A549 (cell line): ENCODE results near the gene MFSD12. TPM values are rescaled to one million over a fixed set of nuclear protein-coding genes. Genes with fewer than 3 reads are reported as not detected.
A peak's percentile ranks its signal among the peaks of the same experiment; 100 is the strongest.
"Not testable (repeated sequence)": the region's sequence is repeated elsewhere in the genome, so short reads cannot be mapped to it uniquely, and the experiment has no call there.

ENCODE experiments used
- ATAC-seq, 2 experiments: fragments of 200-7000 bp in 1 of 2; fragments of >200 bp in 1 of 2; cut with Nextera tagmentation in 1 of 2; cut with Tn5 transposase in 1 of 2; 3 replicates each; pipeline versions ENCODE4 v1.8.0 to v1.9.1; 2018 to 2020; ENCODE audit warnings: mild to moderate bottlenecking in 1 of 2, moderate library complexity in 1 of 2
- CTCF ChIA-PET: fragments of 300-600 bp; sonication (Branson Sonifier 250); formaldehyde crosslinking; extraction: SDS; loops from one replicate; lab custom pipeline; 2021; ENCODE audit warnings: antibody characterized with exemption, inconsistent platforms; lab: Yijun Ruan, JAX
- POLR2A ChIA-PET: fragments of 350-600 bp; formaldehyde crosslinking; extraction: SDS; loops from one replicate; lab custom pipeline; 2021; ENCODE audit warnings: antibody characterized with exemption, inconsistent platforms; lab: Yijun Ruan, JAX
- DNase-seq, 2 experiments: peaks; one replicate each; pipeline versions ENCODE4 v3.0.0 to v3.0.0-alpha.2; 2011 to 2016; ENCODE audit warnings: low read depth in 1 of 2, low spot score in 1 of 2
- FAIRE-seq: peaks from 2 replicates; lab custom pipeline; 2011; peaks lifted over from hg19 to GRCh38; lab: Jason Lieb, UNC
- H3K27ac ChIP-seq, 2 experiments: fragments of >200 bp; sonication (Bioruptor Twin); formaldehyde crosslinking; 3 replicates each; pipeline ENCODE4 v1.5.1; 2016 to 2017
- H3K4me1 ChIP-seq: fragments of >200 bp; sonication (Bioruptor Twin); formaldehyde crosslinking; 3 replicates; pipeline ENCODE4 v1.6.1; 2016
- H3K4me2 ChIP-seq: fragments of >200 bp; sonication (Bioruptor Twin); formaldehyde crosslinking; 3 replicates; pipeline ENCODE4 v1.6.1; 2016
- H3K4me3 ChIP-seq: fragments of >200 bp; sonication (Bioruptor Twin); formaldehyde crosslinking; 3 replicates; pipeline ENCODE4 v1.5.1; 2016
- H3K9me3 ChIP-seq: fragments of >200 bp; sonication (Bioruptor Twin); formaldehyde crosslinking; 3 replicates; pipeline ENCODE4 v1.6.1; 2016
- CBX8 ChIP-seq: fragments of 200-600 bp; sonication (generic); IDR thresholded peaks from 2 replicates; pipeline ENCODE4 v1.6.1; 2016
- CEBPB ChIP-seq, 2 experiments: fragments of >200 bp in 1 of 2; sonication (Bioruptor Twin) in 1 of 2; formaldehyde crosslinking in 1 of 2; IDR thresholded peaks; 2 replicates each; pipeline ENCODE4 v1.6.1; 2012 to 2016
- FOSL2 ChIP-seq, 2 experiments: fragments of 450-650 bp in 1 of 2; fragments of >200 bp in 1 of 2; sonication (Bioruptor Twin) in 1 of 2; formaldehyde crosslinking; IDR thresholded peaks; 2 replicates each; pipeline versions ENCODE4 v1.5.0 to v1.6.1; 2016 to 2020; ENCODE audit warnings: mild to moderate bottlenecking in 1 of 2, moderate library complexity in 1 of 2
- GATA3 ChIP-seq: IDR thresholded peaks from 2 replicates; pipeline ENCODE4 v1.6.1; 2012; ENCODE audit warnings: borderline replicate concordance
- HEYL ChIP-seq: fragments of 250-450 bp; sonication (Bioruptor Pico); IDR thresholded peaks from 2 replicates; pipeline ENCODE4 v1.8.0; 2021; ENCODE audit warnings: mild to moderate bottlenecking, moderate library complexity
- HOXA7 ChIP-seq: fragments of 250-450 bp; sonication (Bioruptor Pico); IDR thresholded peaks from 2 replicates; pipeline ENCODE4 v1.5.0; 2020; ENCODE audit warnings: mild to moderate bottlenecking, moderate library complexity
- JUN ChIP-seq, 2 experiments: fragments of >200 bp; sonication (Bioruptor Twin); formaldehyde crosslinking; IDR thresholded peaks; 2 replicates in 1 of 2; 3 replicates in 1 of 2; pipeline ENCODE4 v1.6.1; 2016 to 2017
- NR3C1 ChIP-seq: fragments of >200 bp; sonication (Bioruptor Twin); formaldehyde crosslinking; IDR thresholded peaks from 3 replicates; pipeline ENCODE4 v1.6.1; 2017
- RNF2 ChIP-seq: fragments of 200-600 bp; sonication (generic); IDR thresholded peaks from 2 replicates; pipeline ENCODE4 v1.6.1; 2016; ENCODE audit warnings: low read depth, mild to moderate bottlenecking, antibody characterized with exemption, moderate library complexity, borderline replicate concordance
- SMC3 ChIP-seq: fragments of >200 bp; sonication (Bioruptor Twin); formaldehyde crosslinking; IDR thresholded peaks from 3 replicates; pipeline ENCODE4 v1.6.1; 2018; ENCODE audit warnings: inconsistent platforms
- ZNF302 ChIP-seq: fragments of 250-450 bp; sonication (Bioruptor Pico); IDR thresholded peaks from 2 replicates; pipeline ENCODE4 v1.9.0; 2021; ENCODE audit warnings: inconsistent platforms, mild to moderate bottlenecking, moderate library complexity
- WGBS: methylation state at CpG from one replicate; pipeline ENCODE4 v1.1.6; 2017; ENCODE audit errors: missing lambda C conversion rate; 5-methylcytosine and 5-hydroxymethylcytosine counted together
- polyA plus RNA-seq, 4 experiments: library from polyadenylated mRNA; depleted of rRNA in 3 of 4; stranded (reverse); fragments of >200 nt; fragmentation: RNase III in 1 of 4; extraction: RNeasy Plus Mini Kit Qiagen cat#74134 plus additional on column Dnase treatment in 1 of 4; gene quantifications; 2 replicates in 3 of 4; 3 replicates in 1 of 4; pipeline ENCODE4 v1.2.3, GENCODE V29; 2011 to 2017
- TF ChIP-seq, protein P1 (sequence below): fragments of >200 bp; sonication (Bioruptor Twin); formaldehyde crosslinking; IDR thresholded peaks from 3 replicates; pipeline ENCODE4 v1.5.1; 2016

Gene MFSD12
- polyA plus RNA-seq, 2 of the 4 experiments (the other 2 are of a cell fraction), result 52.5 to 115 TPM

DNA sequence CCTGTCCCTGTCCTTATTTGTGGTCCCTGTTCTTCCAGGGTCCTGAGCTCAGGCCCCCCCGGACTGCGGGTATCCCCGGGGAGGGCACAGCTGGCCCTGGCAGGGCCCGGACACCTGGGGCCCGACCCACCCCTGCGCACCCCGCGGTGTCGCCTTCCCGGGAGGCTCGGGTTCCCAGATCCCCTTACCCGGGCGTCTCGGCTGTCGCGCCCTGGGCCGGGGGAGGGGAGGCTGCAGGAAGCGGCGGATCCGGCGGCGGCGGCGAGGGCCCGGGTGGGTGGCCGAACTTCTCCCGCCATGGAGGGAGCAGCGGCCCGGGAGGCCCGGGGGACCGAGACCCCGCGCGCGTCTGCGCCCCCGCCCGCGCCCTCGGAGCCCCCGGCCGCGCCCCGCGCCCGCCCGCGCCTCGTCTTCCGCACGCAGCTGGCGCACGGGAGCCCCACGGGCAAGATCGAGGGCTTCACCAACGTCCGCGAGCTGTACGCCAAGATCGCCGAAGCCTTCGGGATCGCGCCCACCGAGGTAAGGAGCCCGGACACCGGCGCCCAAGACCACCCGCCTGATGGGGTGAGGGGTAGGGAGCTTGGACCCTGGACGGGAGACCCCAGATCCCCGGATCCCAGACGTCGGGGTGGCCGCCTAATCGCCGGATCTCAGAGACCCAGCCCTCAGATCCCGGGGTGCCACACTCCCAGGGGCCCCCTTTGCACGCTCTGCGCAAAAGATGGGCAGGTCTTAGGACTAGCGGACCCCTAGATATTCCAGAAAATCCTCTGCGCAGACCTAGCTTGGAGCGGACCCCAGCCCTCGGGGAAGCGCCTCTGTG, 28.1 kb upstream of the MFSD12 start, which contains the start of gene GIPC3:
Gene GIPC3, plus strand, starts transcription at position 178 of the 826 bp plus-strand sequence. Its CDS starts 120 bp downstream, at position 298.
- ATAC-seq, result no peak
- Histone ChIP-seq H3K4me3 (peak within 1 kb of the TSS; percentile 34), H3K4me2 (peak within 1 kb of the TSS; percentile 85), H3K27ac (peak within 1 kb of the TSS in 1 of 2 experiments; percentile 81; a peak in 3 of 6 replicates), H3K9me3 (no peaks in the 10 kb centered on the region), H3K4me1 (peaks cover 11% of the 10 kb centered on the region; the same call in 1 of the 3 replicates)
- no CpG with 5 or more reads among the region's 84 CpGs for WGBS
- ChIA-PET POLR2A (no interaction called here), CTCF (interaction anchor here (0.6 to 4.0 kb wide), 14 partner anchors 10 to 267 kb away, joined by 3 to 43 read pairs (median 4); no protein-coding TSS in a partner anchor)
- TF ChIP-seq HOXA7 (CRISPR knock-in tag) (no peak), ZNF302 (CRISPR knock-in tag) (no peak), FOSL2 (IDR thresholded peaks at IDR 0.05) (no peak), FOSL2 (CRISPR knock-in tag; IDR thresholded peaks at IDR 0.05) (no peak), CEBPB (IDR thresholded peaks at IDR 0.05) (no peak), GATA3 (no peak), CBX8 (no peak), HEYL (no peak), JUN (IDR thresholded peaks at IDR 0.05) (no peak)
- TF ChIP-seq, protein P1, sequence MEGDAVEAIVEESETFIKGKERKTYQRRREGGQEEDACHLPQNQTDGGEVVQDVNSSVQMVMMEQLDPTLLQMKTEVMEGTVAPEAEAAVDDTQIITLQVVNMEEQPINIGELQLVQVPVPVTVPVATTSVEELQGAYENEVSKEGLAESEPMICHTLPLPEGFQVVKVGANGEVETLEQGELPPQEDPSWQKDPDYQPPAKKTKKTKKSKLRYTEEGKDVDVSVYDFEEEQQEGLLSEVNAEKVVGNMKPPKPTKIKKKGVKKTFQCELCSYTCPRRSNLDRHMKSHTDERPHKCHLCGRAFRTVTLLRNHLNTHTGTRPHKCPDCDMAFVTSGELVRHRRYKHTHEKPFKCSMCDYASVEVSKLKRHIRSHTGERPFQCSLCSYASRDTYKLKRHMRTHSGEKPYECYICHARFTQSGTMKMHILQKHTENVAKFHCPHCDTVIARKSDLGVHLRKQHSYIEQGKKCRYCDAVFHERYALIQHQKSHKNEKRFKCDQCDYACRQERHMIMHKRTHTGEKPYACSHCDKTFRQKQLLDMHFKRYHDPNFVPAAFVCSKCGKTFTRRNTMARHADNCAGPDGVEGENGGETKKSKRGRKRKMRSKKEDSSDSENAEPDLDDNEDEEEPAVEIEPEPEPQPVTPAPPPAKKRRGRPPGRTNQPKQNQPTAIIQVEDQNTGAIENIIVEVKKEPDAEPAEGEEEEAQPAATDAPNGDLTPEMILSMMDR, result no peak
- no peak for DNase-seq
- no peak for FAIRE-seq

DNA sequence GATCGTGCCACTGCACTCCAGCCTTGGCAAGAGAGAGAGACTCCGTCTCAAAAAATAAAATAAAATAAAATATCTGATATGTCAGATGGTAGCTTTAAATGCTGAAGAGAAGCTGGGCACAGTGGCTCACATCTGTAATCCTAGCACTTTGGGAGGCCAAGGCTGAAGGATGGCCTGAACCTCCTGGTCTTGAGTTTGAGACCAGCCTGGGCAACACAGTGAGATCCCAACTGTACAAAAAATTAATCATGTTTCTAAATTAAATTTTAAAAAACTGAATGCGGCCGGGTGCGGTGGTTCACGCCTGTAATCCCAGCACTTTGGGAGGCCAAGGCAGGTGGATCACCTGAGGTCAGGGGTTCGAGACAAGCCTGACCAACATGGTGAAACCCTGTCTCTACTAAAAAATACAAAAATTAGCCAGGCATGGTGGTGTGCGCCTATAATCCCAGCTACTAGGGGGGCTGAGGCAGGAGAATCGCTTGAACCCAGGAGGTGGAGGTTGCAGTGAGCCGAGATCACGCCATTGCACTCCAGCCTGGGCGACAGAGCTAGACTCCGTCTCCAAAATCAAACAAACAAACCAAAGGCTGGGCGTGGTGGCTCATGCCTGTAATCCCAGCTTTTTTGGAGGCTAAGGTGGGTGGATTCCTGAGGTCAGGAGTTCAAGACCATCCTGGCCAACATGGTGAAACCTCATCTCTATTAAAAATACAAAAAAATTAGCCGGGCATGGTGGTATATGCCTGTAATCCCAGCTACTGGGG, 26.8 kb upstream of the MFSD12 start:
- POLR2A ChIA-PET, H3K4me3 ChIP-seq, H3K4me2 ChIP-seq, FAIRE-seq, H3K9me3 ChIP-seq, DNase-seq, H3K27ac ChIP-seq, ATAC-seq: not testable (repeated sequence)
- CTCF ChIA-PET, result interaction anchor here (0.5 to 4.0 kb wide), 6 partner anchors 9 to 39 kb away, joined by 3 to 43 read pairs (median 4); no protein-coding TSS in a partner anchor
- 84% methylated on average over 15 of the region's 15 CpGs for WGBS
- peaks cover 11% of the 10 kb centered on the region; the same call in 1 of the 3 replicates for H3K4me1 ChIP-seq

DNA sequence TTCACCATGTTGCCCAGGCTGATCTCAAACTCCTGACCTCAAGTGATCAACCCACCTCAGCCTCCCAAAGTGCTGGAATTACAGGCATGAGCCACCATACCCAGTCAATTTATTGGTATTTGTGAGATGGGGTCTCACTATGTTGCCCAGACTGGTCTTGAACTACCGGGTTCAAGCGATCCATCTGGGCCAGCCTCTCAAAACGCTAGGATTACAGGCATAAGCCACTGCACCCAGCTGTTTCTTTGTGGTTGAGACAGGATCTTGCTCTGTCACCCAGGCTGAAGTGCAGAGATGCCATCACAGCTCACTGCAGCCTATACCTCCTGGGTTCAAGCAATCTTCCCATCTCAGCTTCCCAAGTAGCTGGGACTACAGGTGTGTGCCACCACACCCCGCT, 24.4 kb upstream of the MFSD12 start:
- H3K4me2 ChIP-seq, ATAC-seq, H3K4me3 ChIP-seq, H3K9me3 ChIP-seq, DNase-seq, H3K4me1 ChIP-seq, FAIRE-seq, POLR2A ChIA-PET, H3K27ac ChIP-seq: not testable (repeated sequence)
- CTCF ChIA-PET, result interaction anchor here (1.1 to 9.7 kb wide), 2 partner anchors 9 to 35 kb away, joined by 4 to 100 read pairs; no protein-coding TSS in a partner anchor
- 89% methylated on average over 4 of the region's 4 CpGs for WGBS

DNA sequence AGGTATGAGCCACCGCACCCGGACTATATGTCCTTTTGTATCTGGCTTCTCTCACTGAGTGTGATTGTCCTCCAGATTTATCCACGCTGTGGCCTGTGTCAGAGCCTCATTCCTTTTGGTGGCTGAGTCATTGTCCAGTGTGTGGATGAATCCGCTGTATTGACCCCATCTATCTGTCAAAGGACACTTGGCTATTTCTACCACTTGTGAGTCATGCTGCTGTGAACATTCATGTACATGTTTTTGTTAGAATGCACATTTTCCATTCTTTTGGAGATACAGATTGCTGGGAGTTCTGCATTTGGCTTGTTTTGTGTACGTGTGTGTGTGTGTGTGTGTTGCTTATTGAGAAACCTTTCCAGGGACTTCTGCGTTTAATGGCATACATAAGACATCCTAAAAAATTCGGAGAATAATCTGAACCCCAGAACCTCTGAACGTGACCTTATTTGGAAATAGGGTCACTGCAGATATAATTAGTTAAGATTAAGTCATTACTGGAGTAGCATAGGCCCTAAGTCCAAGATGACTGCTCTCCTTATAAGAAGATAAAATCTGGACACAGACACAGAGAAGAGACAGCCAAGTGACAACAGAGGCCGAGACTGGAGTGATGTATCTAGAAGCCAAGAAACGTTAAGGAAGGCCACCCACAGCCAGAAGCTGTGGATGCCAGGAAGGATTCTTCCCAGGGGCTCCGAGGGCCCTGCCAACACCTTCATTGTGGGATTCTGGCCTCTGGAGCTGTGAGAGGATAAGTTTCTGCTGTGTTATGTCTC, 23.0 kb upstream of the MFSD12 start:
- FAIRE-seq, result no peak
- ATAC-seq, result peak in 1 of 2 experiments; percentile 50; a peak in 3 of 6 replicates
- H3K4me3 ChIP-seq, result no peak overlapping the region
- TF ChIP-seq FOSL2 (IDR thresholded peaks at IDR 0.05), result no peak
- peak; percentile 53 for TF ChIP-seq FOSL2 (CRISPR knock-in tag; IDR thresholded peaks at IDR 0.05)
- no peak for TF ChIP-seq SMC3
- no peak for TF ChIP-seq NR3C1
- TF ChIP-seq RNF2, result no peak
- no peaks in the 10 kb centered on the region for H3K9me3 ChIP-seq
- WGBS, result 52% methylated on average over 11 of the region's 11 CpGs
- 0 out of 6 replicates have a peak overlapping the region, but pooled peaks of 1 of the 2 experiments have one; percentile 29 for H3K27ac ChIP-seq
- H3K4me1 ChIP-seq, result no peaks in the 10 kb centered on the region
- CTCF ChIA-PET, result interaction anchor here (1.1 to 9.7 kb wide), 3 partner anchors 10 to 34 kb away, joined by 3 to 100 read pairs (median 4); partner anchors contain the start of gene MFSD12
- no peak overlapping the region for H3K4me2 ChIP-seq
- DNase-seq, result peak in 1 of 2 experiments; percentile 40
- POLR2A ChIA-PET, result no interaction called here
